Measurements from ENCODE around the gene WEE1.

The WEE1 gene

DNA sequence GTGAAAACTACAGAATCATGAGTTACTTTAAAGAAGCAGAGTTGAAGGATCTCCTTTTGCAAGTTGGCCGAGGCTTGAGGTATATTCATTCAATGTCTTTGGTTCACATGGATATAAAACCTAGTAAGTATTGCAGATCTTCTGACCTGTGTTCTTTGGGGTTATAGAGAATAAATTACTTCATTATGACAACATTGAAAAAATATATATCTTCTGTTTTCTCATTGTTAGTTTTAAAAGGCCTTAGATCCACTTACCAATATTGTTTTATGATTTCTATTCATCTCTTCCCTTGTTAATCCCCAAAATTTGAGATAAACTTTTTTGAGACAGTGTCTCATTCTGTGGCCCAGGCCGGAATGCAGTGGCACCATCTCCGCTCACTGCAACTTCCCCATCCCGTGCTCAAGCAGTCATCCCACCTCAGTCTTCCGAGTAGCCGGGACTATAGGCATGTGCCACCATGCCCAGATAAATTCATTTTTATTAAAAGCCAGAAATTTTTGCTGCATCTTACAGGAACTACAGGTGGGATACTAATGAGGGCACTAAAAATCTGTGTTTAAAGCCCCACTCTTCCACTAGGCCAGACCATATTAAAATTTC is 8.2 kb downstream of the WEE1 start (continued):
- TF ChIP-seq, protein P1, sequence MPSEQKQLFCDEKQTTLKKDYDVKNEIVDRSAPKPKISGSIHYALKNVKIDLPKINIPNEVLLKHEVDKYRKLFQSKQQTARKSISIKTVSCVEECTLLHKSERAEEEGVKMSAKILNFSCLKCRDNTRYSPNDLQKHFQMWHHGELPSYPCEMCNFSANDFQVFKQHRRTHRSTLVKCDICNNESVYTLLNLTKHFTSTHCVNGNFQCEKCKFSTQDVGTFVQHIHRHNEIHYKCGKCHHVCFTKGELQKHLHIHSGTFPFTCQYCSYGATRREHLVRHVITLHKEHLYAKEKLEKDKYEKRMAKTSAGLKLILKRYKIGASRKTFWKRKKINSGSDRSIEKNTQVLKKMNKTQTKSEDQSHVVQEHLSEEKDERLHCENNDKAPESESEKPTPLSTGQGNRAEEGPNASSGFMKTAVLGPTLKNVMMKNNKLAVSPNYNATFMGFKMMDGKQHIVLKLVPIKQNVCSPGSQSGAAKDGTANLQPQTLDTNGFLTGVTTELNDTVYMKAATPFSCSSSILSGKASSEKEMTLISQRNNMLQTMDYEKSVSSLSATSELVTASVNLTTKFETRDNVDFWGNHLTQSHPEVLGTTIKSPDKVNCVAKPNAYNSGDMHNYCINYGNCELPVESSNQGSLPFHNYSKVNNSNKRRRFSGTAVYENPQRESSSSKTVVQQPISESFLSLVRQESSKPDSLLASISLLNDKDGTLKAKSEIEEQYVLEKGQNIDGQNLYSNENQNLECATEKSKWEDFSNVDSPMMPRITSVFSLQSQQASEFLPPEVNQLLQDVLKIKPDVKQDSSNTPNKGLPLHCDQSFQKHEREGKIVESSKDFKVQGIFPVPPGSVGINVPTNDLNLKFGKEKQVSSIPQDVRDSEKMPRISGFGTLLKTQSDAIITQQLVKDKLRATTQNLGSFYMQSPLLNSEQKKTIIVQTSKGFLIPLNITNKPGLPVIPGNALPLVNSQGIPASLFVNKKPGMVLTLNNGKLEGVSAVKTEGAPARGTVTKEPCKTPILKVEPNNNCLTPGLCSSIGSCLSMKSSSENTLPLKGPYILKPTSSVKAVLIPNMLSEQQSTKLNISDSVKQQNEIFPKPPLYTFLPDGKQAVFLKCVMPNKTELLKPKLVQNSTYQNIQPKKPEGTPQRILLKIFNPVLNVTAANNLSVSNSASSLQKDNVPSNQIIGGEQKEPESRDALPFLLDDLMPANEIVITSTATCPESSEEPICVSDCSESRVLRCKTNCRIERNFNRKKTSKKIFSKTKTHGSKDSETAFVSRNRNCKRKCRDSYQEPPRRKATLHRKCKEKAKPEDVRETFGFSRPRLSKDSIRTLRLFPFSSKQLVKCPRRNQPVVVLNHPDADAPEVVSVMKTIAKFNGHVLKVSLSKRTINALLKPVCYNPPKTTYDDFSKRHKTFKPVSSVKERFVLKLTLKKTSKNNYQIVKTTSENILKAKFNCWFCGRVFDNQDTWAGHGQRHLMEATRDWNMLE (tag by site-specific recombination; conservative IDR thresholded peaks at IDR 0.05; ENCODE audit: low read depth): no peak

DNA sequence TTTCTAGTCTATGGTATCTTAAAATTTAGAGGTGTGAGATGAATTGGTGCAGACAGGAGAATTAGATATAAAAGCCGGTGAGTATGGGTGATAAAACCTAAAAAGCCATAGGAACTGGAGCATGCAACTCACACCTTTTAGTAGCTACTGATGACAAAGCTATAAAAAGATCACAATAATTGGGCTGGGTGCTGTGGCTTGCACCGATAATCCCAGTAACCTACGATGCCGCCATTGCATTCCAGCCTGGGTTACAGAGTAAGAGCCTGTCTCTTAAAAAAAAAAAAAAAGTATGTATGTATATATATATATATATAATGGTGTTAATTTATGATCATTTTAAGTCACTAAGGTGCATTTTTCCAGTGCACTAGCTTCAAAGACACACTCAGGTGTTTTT is 17.2 kb downstream of the WEE1 start:
- Histone ChIP-seq H3K27ac (ENCODE audit: extremely low read depth, low read depth, low read length) (no peak overlapping the region), H3K4me3 (ENCODE audit: low read depth, low read length) (no peak overlapping the region), H3K36me3 (ENCODE audit: control insufficient read depth in 2 of 2, insufficient read depth in 1 of 2, low read length in 2 of 2) (peaks cover 35 to 47% of the 10 kb centered on the region in 2 experiments), H3K9me3 (ENCODE audit: control insufficient read depth, insufficient read depth, low read depth, low read length) (no peaks in the 10 kb centered on the region), H3K4me1 (ENCODE audit: control insufficient read depth, insufficient read depth, low read length) (no peaks in the 10 kb centered on the region)
- POLR2A ChIA-PET: interaction anchor here (1.5 to 2.1 kb wide), 2 partner anchors 8 to 22 kb away, joined by 3 to 7 read pairs; no protein-coding TSS in a partner anchor
- CTCF ChIA-PET: interaction anchor here (0.6 to 1.5 kb wide), 3 partner anchors 13 to 465 kb away, joined by 3 to 5 read pairs (median 4); no protein-coding TSS in a partner anchor
- TF ChIP-seq ZNF266 (tag by site-specific recombination; IDR thresholded peaks at IDR 0.05; ENCODE audit: low read depth) (no peak), ZXDB (tag by site-specific recombination; IDR thresholded peaks at IDR 0.05) (no peak), ZNF596 (tag by site-specific recombination; IDR thresholded peaks at IDR 0.05) (no peak), ZIC2 (tag by site-specific recombination; IDR thresholded peaks at IDR 0.05) (no peak), HOXD13 (CRISPR knock-in tag; IDR thresholded peaks at IDR 0.05; ENCODE audit: borderline replicate concordance) (no peak), ZNF184 (tag by site-specific recombination; IDR thresholded peaks at IDR 0.05) (no peak), ZNF169 (tag by site-specific recombination; IDR thresholded peaks at IDR 0.05) (no peak), ZNF623 (tag by site-specific recombination; IDR thresholded peaks at IDR 0.05) (no peak), ZNF311 (tag by site-specific recombination; IDR thresholded peaks at IDR 0.05; ENCODE audit: borderline replicate concordance) (no peak), ZNF16 (tag by site-specific recombination; IDR thresholded peaks at IDR 0.05; ENCODE audit: low read depth) (no peak), ZNF707 (tag by site-specific recombination; IDR thresholded peaks at IDR 0.05) (no peak), ZNF350 (tag by site-specific recombination; IDR thresholded peaks at IDR 0.05) (no peak), KLF16 (tag by site-specific recombination; IDR thresholded peaks at IDR 0.05) (no peak)
- TF ChIP-seq, protein P2, sequence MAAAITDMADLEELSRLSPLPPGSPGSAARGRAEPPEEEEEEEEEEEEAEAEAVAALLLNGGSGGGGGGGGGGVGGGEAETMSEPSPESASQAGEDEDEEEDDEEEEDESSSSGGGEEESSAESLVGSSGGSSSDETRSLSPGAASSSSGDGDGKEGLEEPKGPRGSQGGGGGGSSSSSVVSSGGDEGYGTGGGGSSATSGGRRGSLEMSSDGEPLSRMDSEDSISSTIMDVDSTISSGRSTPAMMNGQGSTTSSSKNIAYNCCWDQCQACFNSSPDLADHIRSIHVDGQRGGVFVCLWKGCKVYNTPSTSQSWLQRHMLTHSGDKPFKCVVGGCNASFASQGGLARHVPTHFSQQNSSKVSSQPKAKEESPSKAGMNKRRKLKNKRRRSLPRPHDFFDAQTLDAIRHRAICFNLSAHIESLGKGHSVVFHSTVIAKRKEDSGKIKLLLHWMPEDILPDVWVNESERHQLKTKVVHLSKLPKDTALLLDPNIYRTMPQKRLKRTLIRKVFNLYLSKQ (tag by site-specific recombination; IDR thresholded peaks at IDR 0.05; ENCODE audit: borderline replicate concordance): no peak
- TF ChIP-seq, protein P3, sequence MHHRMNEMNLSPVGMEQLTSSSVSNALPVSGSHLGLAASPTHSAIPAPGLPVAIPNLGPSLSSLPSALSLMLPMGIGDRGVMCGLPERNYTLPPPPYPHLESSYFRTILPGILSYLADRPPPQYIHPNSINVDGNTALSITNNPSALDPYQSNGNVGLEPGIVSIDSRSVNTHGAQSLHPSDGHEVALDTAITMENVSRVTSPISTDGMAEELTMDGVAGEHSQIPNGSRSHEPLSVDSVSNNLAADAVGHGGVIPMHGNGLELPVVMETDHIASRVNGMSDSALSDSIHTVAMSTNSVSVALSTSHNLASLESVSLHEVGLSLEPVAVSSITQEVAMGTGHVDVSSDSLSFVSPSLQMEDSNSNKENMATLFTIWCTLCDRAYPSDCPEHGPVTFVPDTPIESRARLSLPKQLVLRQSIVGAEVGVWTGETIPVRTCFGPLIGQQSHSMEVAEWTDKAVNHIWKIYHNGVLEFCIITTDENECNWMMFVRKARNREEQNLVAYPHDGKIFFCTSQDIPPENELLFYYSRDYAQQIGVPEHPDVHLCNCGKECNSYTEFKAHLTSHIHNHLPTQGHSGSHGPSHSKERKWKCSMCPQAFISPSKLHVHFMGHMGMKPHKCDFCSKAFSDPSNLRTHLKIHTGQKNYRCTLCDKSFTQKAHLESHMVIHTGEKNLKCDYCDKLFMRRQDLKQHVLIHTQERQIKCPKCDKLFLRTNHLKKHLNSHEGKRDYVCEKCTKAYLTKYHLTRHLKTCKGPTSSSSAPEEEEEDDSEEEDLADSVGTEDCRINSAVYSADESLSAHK (tag by site-specific recombination; IDR thresholded peaks at IDR 0.05): no peak

Data from HEK293 (cell line).